BJ (cell line): ENCODE data around the gene NAA25. TPM values are rescaled to one million over a fixed set of nuclear protein-coding genes. Genes with fewer than 3 reads are reported as not detected.
"Not testable (repeated sequence)": the region's sequence is repeated elsewhere in the genome, so short reads cannot be mapped to it uniquely, and the experiment has no call there.

Source experiments
- CTCF ChIA-PET: fragments of 350-600 bp; formaldehyde crosslinking; extraction: SDS; loops from one replicate; lab custom pipeline; 2021; ENCODE audit warnings: antibody characterized with exemption, inconsistent platforms; lab: Yijun Ruan, JAX
- POLR2A ChIA-PET: fragments of 300-600 bp; sonication (Branson Sonifier 250); formaldehyde crosslinking; extraction: SDS; loops from one replicate; lab custom pipeline; 2021; ENCODE audit warnings: antibody characterized with exemption; lab: Charles Lee
- DNase-seq: peaks from one replicate; pipeline ENCODE4 v3.0.0-alpha.2; 2011; ENCODE audit warnings: low read depth
- H3K27me3 ChIP-seq: 2 replicates; pipeline ENCODE4 v1.6.0; 2011; ENCODE audit warnings: low read length; ENCODE audit not compliant: control insufficient read depth, insufficient read depth
- H3K36me3 ChIP-seq: 2 replicates; pipeline ENCODE4 v1.5.1; 2011; ENCODE audit warnings: low read length; ENCODE audit not compliant: control insufficient read depth, insufficient read depth
- H3K4me3 ChIP-seq: 2 replicates; pipeline ENCODE4 v1.5.1; 2011; ENCODE audit warnings: low read depth, mild to moderate bottlenecking, control low read depth, low read length
- CTCF ChIP-seq: IDR thresholded peaks from 2 replicates; pipeline ENCODE4 v1.5.1; 2011; ENCODE audit warnings: low read depth, mild to moderate bottlenecking, control low read depth, inconsistent platforms, low read length, moderate library complexity; ENCODE audit not compliant: insufficient read depth
- polyA plus RNA-seq: library from polyadenylated mRNA; depleted of rRNA; stranded (reverse); fragments of >200 nt; gene quantifications from 2 replicates; pipeline ENCODE4 v1.2.3, GENCODE V29; 2011

The NAA25 gene
- polyA plus RNA-seq, 1 experiment: 7.2 TPM

GRCh38 chr12:112007945-112008344 is 100.6 kb downstream of the NAA25 start:
- TF ChIP-seq CTCF: no peak
- DNase-seq: no peak
- Histone ChIP-seq H3K36me3 (no peaks in the 10 kb centered on the region), H3K4me3 (no peak overlapping the region), H3K27me3 (no peaks in the 10 kb centered on the region)
- ChIA-PET POLR2A (no interaction called here), CTCF (no interaction called here)

GRCh38 chr12:112005419-112006395 is 102.9 kb downstream of the NAA25 start:
- Histone ChIP-seq H3K36me3 (no peaks in the 10 kb centered on the region), H3K27me3 (no peaks in the 10 kb centered on the region), H3K4me3 (no peak overlapping the region)
- ChIA-PET POLR2A (no interaction called here), CTCF (interaction anchor here (0.7 kb wide), 1 partner anchor 16 kb away, joined by 3 read pairs; no protein-coding TSS in a partner anchor)
- no peak for DNase-seq
- TF ChIP-seq CTCF: no peak

- Histone ChIP-seq H3K36me3 (no peaks in the 10 kb centered on the region), H3K27me3 (no peaks in the 10 kb centered on the region), H3K4me3 (no peak overlapping the region)
- no peak for TF ChIP-seq CTCF
- POLR2A ChIA-PET: no interaction called here
- DNase-seq: no peak
- CTCF ChIA-PET: interaction anchor here (1.6 kb wide), 1 partner anchor 9 kb away, joined by 3 read pairs; the partner anchor contains the start of genes ERP29 and TMEM116
These were observed 104.5 kb downstream of the NAA25 start for GRCh38 chr12:112004041-112004440.

- H3K36me3 ChIP-seq: no peaks in the 10 kb centered on the region
- no peak overlapping the region for H3K4me3 ChIP-seq
- TF ChIP-seq CTCF: no peak
- ChIA-PET POLR2A (no interaction called here), CTCF (no interaction called here)
- H3K27me3 ChIP-seq: no peaks in the 10 kb centered on the region
- DNase-seq: no peak
These were observed 107.0 kb downstream of the NAA25 start for GRCh38 chr12:112001576-112001975.

GRCh38 chr12:112000820-112001219 is 107.8 kb downstream of the NAA25 start:
- Histone ChIP-seq H3K4me3 (no peak overlapping the region), H3K36me3 (no peaks in the 10 kb centered on the region), H3K27me3 (no peaks in the 10 kb centered on the region)
- DNase-seq: no peak
- ChIA-PET CTCF (interaction anchor here (0.7 kb wide), 1 partner anchor 28 kb away, joined by 3 read pairs; no protein-coding TSS in a partner anchor), POLR2A (no interaction called here)
- no peak for TF ChIP-seq CTCF

GRCh38 chr12:111999129-111999528 is 109.5 kb downstream of the NAA25 start:
- DNase-seq, POLR2A ChIA-PET, H3K27me3 ChIP-seq, H3K4me3 ChIP-seq, H3K36me3 ChIP-seq, CTCF ChIA-PET: not testable (repeated sequence)
